Activated CD8-positive, alpha-beta T cell treated with anti-CD3 and anti-CD28 coated beads for 36 hours (primary cell): ENCODE measurements around the gene CS. TPM values are rescaled to one million over a fixed set of nuclear protein-coding genes. Genes with fewer than 3 reads are reported as not detected.

Experiments
- ATAC-seq: fragments of 200-7000 bp; cut with Tn5 transposase; one replicate; pipeline ENCODE4 v1.10.0; 2021; ENCODE audit warnings: mild to moderate bottlenecking, moderate library complexity
- CTCF ChIA-PET: fragments of 350-600 bp; sonication (Branson Sonifier 250); formaldehyde crosslinking; loops from one replicate; lab custom pipeline; 2021; ENCODE audit warnings: antibody characterized with exemption; lab: Charles Lee
- POLR2A ChIA-PET: fragments of 350-600 bp; sonication (Branson Sonifier 250); formaldehyde crosslinking; loops from one replicate; lab custom pipeline; 2021; ENCODE audit warnings: antibody characterized with exemption; lab: Charles Lee
- DNase-seq: peaks from one replicate; pipeline ENCODE4 v3.0.0-alpha.2; 2020
- H3K27ac Mint-ChIP-seq: one replicate; pipeline ENCODE4 v1.8.0; 2021; ENCODE audit warnings: mild to moderate bottlenecking, mixed read lengths
- H3K27me3 Mint-ChIP-seq: one replicate; pipeline ENCODE4 v1.8.0; 2021; ENCODE audit warnings: mixed read lengths
- H3K36me3 Mint-ChIP-seq: one replicate; pipeline ENCODE4 v1.8.0; 2021; ENCODE audit warnings: low read depth, mixed read lengths
- H3K4me1 Mint-ChIP-seq: one replicate; pipeline ENCODE4 v1.8.0; 2021; ENCODE audit warnings: low read depth, mixed read lengths
- H3K4me3 Mint-ChIP-seq: one replicate; pipeline ENCODE4 v1.8.0; 2021; ENCODE audit warnings: mild to moderate bottlenecking, moderate library complexity, mixed read lengths
- H3K9me3 Mint-ChIP-seq: one replicate; pipeline ENCODE4 v1.8.0; 2021; ENCODE audit warnings: mixed read lengths
- CTCF ChIP-seq: fragments of 200-600 bp; IDR thresholded peaks from one replicate; pipeline ENCODE4 v1.8.0; 2022; ENCODE audit warnings: antibody characterized with exemption, mild to moderate bottlenecking
- intact Hi-C: fragments of 100-400 bp; cut with micrococcal nuclease; formaldehyde crosslinking; loops from one replicate; pipeline ENCODE4 v1.10.0; 2022
- total RNA-seq, 2 experiments: library from RNA; stranded (reverse); gene quantifications; one replicate each; pipeline ENCODE4 v1.2.3, GENCODE V29; 2021

The CS gene
- total RNA-seq, 2 experiments from 2014 or later, result 292 to 297 TPM

- intact Hi-C loops, result no loop called here
- no peaks in the 10 kb centered on the region for H3K9me3 Mint-ChIP-seq
- H3K4me3 Mint-ChIP-seq, result no peak overlapping the region
- ATAC-seq, result no peak
- H3K4me1 Mint-ChIP-seq, result peaks cover 3% of the 10 kb centered on the region
- DNase-seq, result no peak
- TF ChIP-seq CTCF, result no peak
- H3K36me3 Mint-ChIP-seq, result peaks cover 11% of the 10 kb centered on the region
- H3K27ac Mint-ChIP-seq, result no peak overlapping the region
- ChIA-PET POLR2A (interaction anchor here (1.1 kb wide), 1 partner anchor 8 kb away, joined by 4 read pairs; no protein-coding TSS in a partner anchor), CTCF (interaction anchor here (1.1 to 1.2 kb wide), 2 partner anchors 27 to 42 kb away, joined by 3 to 5 read pairs; partner anchors contain the start of genes ANKRD52 and SMARCC2)
- H3K27me3 Mint-ChIP-seq, result no peaks in the 10 kb centered on the region
Measured at GRCh38 chr12:56230432-56231183, 69.5 kb downstream of the CS start.

GRCh38 chr12:56229916-56230431 lies 70.2 kb downstream of the CS start, which contains the start of gene SLC39A5:
TSS of gene SLC39A5 (plus strand) at chr12:56230051. CDS start at chr12:56231275, 1,224 bp downstream.
- Mint-ChIP-seq H3K27ac (no peak within 1 kb of the TSS), H3K4me3 (no peak within 1 kb of the TSS), H3K36me3 (peaks cover 17% of the 10 kb centered on the region), H3K4me1 (peaks cover 10% of the 10 kb centered on the region), H3K27me3 (no peaks in the 10 kb centered on the region), H3K9me3 (no peaks in the 10 kb centered on the region)
- no peak for ATAC-seq
- DNase-seq, result no peak
- no peak for TF ChIP-seq CTCF
- ChIA-PET POLR2A (no interaction called here), CTCF (no interaction called here)
- intact Hi-C loops, result no loop called here

- CTCF ChIA-PET, result no interaction called here
- POLR2A ChIA-PET, result no interaction called here
- no peak overlapping the region for H3K4me3 Mint-ChIP-seq
- DNase-seq (no peak), ATAC-seq (no peak)
- no peaks in the 10 kb centered on the region for H3K9me3 Mint-ChIP-seq
- intact Hi-C loops, result no loop called here
- H3K4me1 Mint-ChIP-seq, result peaks cover 12% of the 10 kb centered on the region
- no peaks in the 10 kb centered on the region for H3K27me3 Mint-ChIP-seq
- H3K36me3 Mint-ChIP-seq, result peaks cover 18% of the 10 kb centered on the region
- no peak overlapping the region for H3K27ac Mint-ChIP-seq
- no peak for TF ChIP-seq CTCF
Measured at GRCh38 chr12:56229082-56229481, 71.0 kb downstream of the CS start.

GRCh38 chr12:56224954-56225353 lies 75.2 kb downstream of the CS start:
- Mint-ChIP-seq H3K36me3 (peaks cover 18% of the 10 kb centered on the region), H3K27ac (peak overlapping the region; percentile 87), H3K4me3 (peak overlapping the region; percentile 98), H3K9me3 (no peaks in the 10 kb centered on the region), H3K27me3 (no peaks in the 10 kb centered on the region), H3K4me1 (peaks cover 25% of the 10 kb centered on the region)
- POLR2A ChIA-PET, result no interaction called here
- intact Hi-C loops, result loop anchor here (2.0 to 5.0 kb wide), 2 partner anchors 34 to 42 kb away; partner anchors contain the start of gene COQ10A
- TF ChIP-seq CTCF, result no peak
- DNase-seq, result peak; percentile 33
- no peak for ATAC-seq
- CTCF ChIA-PET, result interaction anchor here (1.4 kb wide), 1 partner anchor 239 kb away, joined by 3 read pairs; no protein-coding TSS in a partner anchor
